ENCODE data around the gene CDH5. TPM values are rescaled to one million over a fixed set of nuclear protein-coding genes. Genes with fewer than 3 reads are reported as not detected.

CDH5 gene
- total RNA-seq, 1 experiment from 2014 or later, result not detected

- DNase-seq, result no peak
- H3K36me3 ChIP-seq (replicated peaks; ENCODE audit: control insufficient read depth, insufficient read depth, low read length), result no peaks in the 10 kb centered on the region
- no peak overlapping the region for H3K4me3 ChIP-seq (ENCODE audit: insufficient read depth, low read depth, low read length)
- H3K27me3 ChIP-seq (ENCODE audit: control insufficient read depth, insufficient read depth, low read length), result no peaks in the 10 kb centered on the region
Observed at GRCh38 chr16:66376114-66376513, 9.6 kb downstream of the CDH5 start.

DNA sequence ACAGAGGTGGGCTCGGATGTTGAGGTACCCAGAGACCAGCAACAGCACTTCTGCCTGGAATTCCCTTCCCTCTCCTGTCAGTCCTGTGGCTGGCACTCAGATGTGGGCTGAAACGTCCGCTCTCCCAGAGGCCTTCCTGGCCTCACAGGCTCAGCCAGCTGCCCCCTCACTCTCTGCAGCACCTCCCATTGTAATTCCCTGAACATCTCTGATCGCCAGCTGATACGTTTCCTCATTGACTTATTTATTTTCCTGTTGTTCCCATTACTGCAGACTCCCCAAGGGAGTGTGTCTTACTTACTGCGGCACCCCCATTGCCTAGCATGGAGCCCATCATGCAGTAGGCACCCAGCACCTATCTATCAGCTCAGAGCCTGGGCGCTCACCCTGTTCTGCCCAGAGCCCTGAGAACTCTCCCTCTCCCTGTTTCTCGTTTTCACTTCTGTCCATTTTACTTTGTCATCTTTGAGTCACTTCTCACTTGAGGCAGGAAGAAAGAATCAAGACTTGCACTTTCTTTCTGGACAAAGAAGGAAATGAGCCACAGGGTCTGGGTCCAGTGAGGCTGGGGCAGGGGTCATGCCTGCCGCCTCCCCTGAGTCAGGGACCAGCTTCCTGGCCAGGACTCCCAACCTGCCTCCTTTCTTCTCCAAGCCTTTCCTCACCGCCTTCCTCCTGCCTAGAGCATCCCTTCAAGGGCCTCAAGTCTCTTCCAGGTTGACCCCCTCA, 10.2 kb downstream of the CDH5 start:
- Histone ChIP-seq H3K4me3 (ENCODE audit: insufficient read depth, low read depth, low read length) (no peak overlapping the region), H3K27me3 (ENCODE audit: control insufficient read depth, insufficient read depth, low read length) (no peaks in the 10 kb centered on the region), H3K36me3 (replicated peaks; ENCODE audit: control insufficient read depth, insufficient read depth, low read length) (no peaks in the 10 kb centered on the region)
- DNase-seq, result no peak

- H3K27me3 ChIP-seq (ENCODE audit: control insufficient read depth, insufficient read depth, low read length), result no peaks in the 10 kb centered on the region
- DNase-seq, result no peak
Observed at GRCh38 chr16:66377324-66377723, 10.8 kb downstream of the CDH5 start.

GRCh38 chr16:66378741-66379570, 12.5 kb downstream of the CDH5 start:
- no peak for DNase-seq
- no peaks in the 10 kb centered on the region for H3K27me3 ChIP-seq (ENCODE audit: control insufficient read depth, insufficient read depth, low read length)
- H3K36me3 ChIP-seq (replicated peaks; ENCODE audit: control insufficient read depth, insufficient read depth, low read length), result no peaks in the 10 kb centered on the region
- H3K4me3 ChIP-seq (ENCODE audit: insufficient read depth, low read depth, low read length), result no peak overlapping the region

More at GRCh38 chr16:66377324-66377723, 10.8 kb downstream of the CDH5 start:
- Histone ChIP-seq H3K4me3 (ENCODE audit: insufficient read depth, low read depth, low read length) (no peak overlapping the region), H3K36me3 (replicated peaks; ENCODE audit: control insufficient read depth, insufficient read depth, low read length) (no peaks in the 10 kb centered on the region)

DNA sequence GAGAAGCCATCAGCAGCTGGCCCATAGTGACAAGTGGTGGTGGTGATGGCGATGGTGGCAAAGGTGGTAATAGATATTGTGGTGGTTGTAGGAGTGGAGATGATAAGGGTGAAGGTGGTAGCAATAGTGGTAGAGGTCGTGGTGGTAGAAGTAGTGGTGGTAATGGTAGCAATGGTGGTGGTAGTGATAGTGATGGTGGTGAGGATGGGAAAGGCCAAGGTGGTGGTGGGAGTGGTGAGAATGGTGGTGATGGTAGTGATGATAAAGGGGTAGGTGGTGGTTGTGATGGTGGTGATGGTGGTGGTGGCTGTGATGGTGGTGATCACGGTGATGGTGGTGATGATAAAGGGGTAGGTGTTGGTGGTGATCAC, 13.1 kb downstream of the CDH5 start:
- Histone ChIP-seq H3K27me3 (ENCODE audit: control insufficient read depth, insufficient read depth, low read length) (no peaks in the 10 kb centered on the region), H3K36me3 (replicated peaks; ENCODE audit: control insufficient read depth, insufficient read depth, low read length) (no peaks in the 10 kb centered on the region), H3K4me3 (ENCODE audit: insufficient read depth, low read depth, low read length) (no peak overlapping the region)
- DNase-seq, result no peak

DNA sequence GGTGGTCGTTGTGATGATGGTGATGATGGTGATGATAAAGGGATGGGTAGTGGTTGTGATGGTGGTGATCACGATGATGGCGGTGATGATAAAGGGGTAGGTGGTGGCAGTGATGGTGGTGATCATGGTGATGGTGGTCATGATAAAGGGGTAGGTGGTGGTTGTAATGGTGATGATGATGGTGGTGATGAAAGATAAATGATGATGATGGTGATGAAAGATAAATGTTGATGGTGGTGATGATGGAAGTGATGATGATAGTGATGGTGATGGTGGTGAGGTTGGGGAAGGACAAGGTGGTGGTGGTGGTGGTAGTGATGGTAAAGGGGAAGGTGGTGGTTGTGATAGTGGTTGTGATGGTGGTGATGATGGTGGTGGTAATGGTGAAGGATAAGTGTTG, 13.9 kb downstream of the CDH5 start:
- no peaks in the 10 kb centered on the region for H3K27me3 ChIP-seq (ENCODE audit: control insufficient read depth, insufficient read depth, low read length)
- DNase-seq, result no peak
- H3K36me3 ChIP-seq (replicated peaks; ENCODE audit: control insufficient read depth, insufficient read depth, low read length), result no peaks in the 10 kb centered on the region
- no peak overlapping the region for H3K4me3 ChIP-seq (ENCODE audit: insufficient read depth, low read depth, low read length)

GRCh38 chr16:66381585-66382170, 15.2 kb downstream of the CDH5 start:
- DNase-seq, result no peak
- H3K36me3 ChIP-seq (replicated peaks; ENCODE audit: control insufficient read depth, insufficient read depth, low read length), result no peaks in the 10 kb centered on the region
- no peak overlapping the region for H3K4me3 ChIP-seq (ENCODE audit: insufficient read depth, low read depth, low read length)
- no peaks in the 10 kb centered on the region for H3K27me3 ChIP-seq (ENCODE audit: control insufficient read depth, insufficient read depth, low read length)

DNA sequence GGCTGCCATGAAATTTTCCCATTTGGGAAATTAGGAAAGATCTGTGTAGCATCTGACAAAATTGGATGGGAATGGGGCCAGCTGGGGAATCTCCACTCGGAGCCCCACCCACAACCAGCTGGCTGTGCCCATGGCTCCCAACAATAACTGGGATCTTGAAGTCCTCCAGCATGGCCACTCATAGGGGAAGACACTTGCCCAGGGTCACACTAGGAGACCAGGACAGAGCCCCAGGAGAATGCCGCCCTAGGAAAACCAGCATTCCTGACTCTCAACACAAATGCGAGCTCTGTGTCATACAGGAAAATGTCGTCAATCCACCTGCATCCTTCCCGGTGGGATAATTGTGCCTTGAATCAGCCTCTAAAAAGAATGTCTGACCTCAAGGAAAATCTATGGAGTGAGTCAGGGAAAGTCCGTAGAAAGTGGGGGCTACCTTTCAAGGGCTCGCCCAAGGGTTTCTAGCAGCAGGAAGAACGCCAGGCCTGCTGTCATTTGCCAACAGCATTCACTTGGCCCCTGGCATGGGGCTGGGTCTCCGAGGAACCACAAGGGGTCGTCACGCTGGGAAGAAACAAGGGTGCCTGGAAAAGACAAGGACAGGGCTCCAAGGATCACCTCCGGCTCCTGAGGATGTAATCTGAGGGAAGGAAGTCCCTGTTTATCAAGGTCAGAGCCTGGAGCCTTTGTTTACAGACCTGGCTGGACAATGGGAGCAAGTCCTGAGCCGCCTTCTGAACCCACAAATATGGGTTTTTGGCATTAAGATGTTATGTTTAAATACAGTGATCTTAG, 15.9 kb downstream of the CDH5 start:
- no peak overlapping the region for H3K4me3 ChIP-seq (ENCODE audit: insufficient read depth, low read depth, low read length)
- DNase-seq, result peak; percentile 39
- no peaks in the 10 kb centered on the region for H3K36me3 ChIP-seq (replicated peaks; ENCODE audit: control insufficient read depth, insufficient read depth, low read length)
- no peaks in the 10 kb centered on the region for H3K27me3 ChIP-seq (ENCODE audit: control insufficient read depth, insufficient read depth, low read length)

- no peaks in the 10 kb centered on the region for H3K36me3 ChIP-seq (replicated peaks; ENCODE audit: control insufficient read depth, insufficient read depth, low read length)
- no peak overlapping the region for H3K4me3 ChIP-seq (ENCODE audit: insufficient read depth, low read depth, low read length)
- H3K27me3 ChIP-seq (ENCODE audit: control insufficient read depth, insufficient read depth, low read length), result no peaks in the 10 kb centered on the region
- peak; percentile 47 for DNase-seq
Observed at GRCh38 chr16:66382966-66383299, 16.4 kb downstream of the CDH5 start.

GRCh38 chr16:66383551-66383950, 17.1 kb downstream of the CDH5 start:
- no peak for DNase-seq
- no peaks in the 10 kb centered on the region for H3K36me3 ChIP-seq (replicated peaks; ENCODE audit: control insufficient read depth, insufficient read depth, low read length)
- H3K4me3 ChIP-seq (ENCODE audit: insufficient read depth, low read depth, low read length), result no peak overlapping the region
- no peaks in the 10 kb centered on the region for H3K27me3 ChIP-seq (ENCODE audit: control insufficient read depth, insufficient read depth, low read length)

- Histone ChIP-seq H3K4me3 (ENCODE audit: insufficient read depth, low read depth, low read length) (no peak overlapping the region), H3K36me3 (replicated peaks; ENCODE audit: control insufficient read depth, insufficient read depth, low read length) (no peaks in the 10 kb centered on the region)
- DNase-seq, result no peak
Observed at GRCh38 chr16:66385415-66385814, 18.9 kb downstream of the CDH5 start.

DNA sequence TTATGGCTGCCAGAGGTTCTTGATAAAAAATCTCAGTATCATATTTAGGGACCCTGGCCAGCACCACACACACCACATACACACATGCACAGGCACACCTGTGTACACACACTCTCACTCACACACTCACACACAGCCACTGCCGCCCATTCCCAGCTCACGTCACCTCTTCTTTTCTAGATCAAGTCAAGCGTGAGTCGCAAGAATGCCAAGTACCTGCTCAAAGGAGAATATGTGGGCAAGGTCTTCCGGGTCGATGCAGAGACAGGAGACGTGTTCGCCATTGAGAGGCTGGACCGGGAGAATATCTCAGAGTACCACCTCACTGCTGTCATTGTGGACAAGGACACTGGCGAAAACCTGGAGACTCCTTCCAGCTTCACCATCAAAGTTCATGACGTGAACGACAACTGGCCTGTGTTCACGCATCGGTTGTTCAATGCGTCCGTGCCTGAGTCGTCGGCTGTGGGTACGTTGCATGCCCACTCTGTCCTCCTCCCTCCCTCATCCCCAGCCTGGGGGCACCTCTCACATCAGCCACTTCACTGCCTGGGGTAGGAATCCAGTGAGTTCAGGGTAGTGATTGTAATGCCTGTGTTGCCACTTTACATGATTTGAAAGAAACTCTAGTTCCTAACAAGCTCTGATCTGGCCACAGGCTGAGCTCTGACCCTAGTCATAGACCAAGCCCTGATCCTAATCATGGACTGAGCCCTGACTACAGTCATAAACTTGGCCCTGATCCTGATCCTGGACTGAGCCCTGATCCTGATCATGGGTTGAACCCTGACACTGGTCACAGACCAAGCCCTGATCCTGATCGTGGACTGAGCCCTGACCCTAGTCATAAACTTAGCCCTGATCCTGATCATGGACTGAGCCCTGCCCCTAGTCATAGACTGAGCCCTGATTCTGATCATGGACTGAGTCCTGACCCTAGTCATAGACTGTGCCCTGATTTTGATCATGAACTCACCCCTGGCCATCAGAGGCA, 20.4 kb downstream of the CDH5 start:
- H3K36me3 ChIP-seq (replicated peaks; ENCODE audit: control insufficient read depth, insufficient read depth, low read length), result no peaks in the 10 kb centered on the region
- H3K4me3 ChIP-seq (ENCODE audit: insufficient read depth, low read depth, low read length), result no peak overlapping the region
- no peak for DNase-seq
- H3K27me3 ChIP-seq (ENCODE audit: control insufficient read depth, insufficient read depth, low read length), result no peaks in the 10 kb centered on the region

More at GRCh38 chr16:66385415-66385814, 18.9 kb downstream of the CDH5 start:
- no peaks in the 10 kb centered on the region for H3K27me3 ChIP-seq (ENCODE audit: control insufficient read depth, insufficient read depth, low read length)

GRCh38 chr16:66387817-66388332, 21.4 kb downstream of the CDH5 start:
- Histone ChIP-seq H3K36me3 (replicated peaks; ENCODE audit: control insufficient read depth, insufficient read depth, low read length) (no peaks in the 10 kb centered on the region), H3K27me3 (ENCODE audit: control insufficient read depth, insufficient read depth, low read length) (no peaks in the 10 kb centered on the region), H3K4me3 (ENCODE audit: insufficient read depth, low read depth, low read length) (no peak overlapping the region)
- DNase-seq, result no peak

All from H7 (cell line).